HEK293T (cell line): ENCODE results near the gene MLYCD.

Experiments
- CTCF ChIA-PET: fragments of 350-600 bp; formaldehyde crosslinking; extraction: SDS; loops from one replicate; lab custom pipeline; 2021; ENCODE audit warnings: antibody characterized with exemption, inconsistent platforms; lab: Yijun Ruan, JAX
- POLR2A ChIA-PET: fragments of 350-600 bp; formaldehyde crosslinking; extraction: SDS; loops from one replicate; lab custom pipeline; 2020; ENCODE audit warnings: antibody characterized with exemption, inconsistent platforms; lab: Yijun Ruan, JAX
- DNase-seq: peaks from one replicate; pipeline ENCODE4 v3.0.0; 2012; ENCODE audit warnings: mixed read lengths; ENCODE audit errors: extremely low spot score
- ARNT ChIP-seq: fragments of 450-650 bp; IDR thresholded peaks from 2 replicates; pipeline ENCODE4 v1.6.1; 2017; ENCODE audit warnings: mild to moderate bottlenecking
- BHLHE40 ChIP-seq: fragments of 450-650 bp; IDR thresholded peaks from 2 replicates; pipeline ENCODE4 v1.6.1; 2016; ENCODE audit warnings: mild to moderate bottlenecking, moderate library complexity, borderline replicate concordance
- CTBP1 ChIP-seq: fragments of 450-650 bp; IDR thresholded peaks from 2 replicates; pipeline ENCODE4 v1.6.1; 2016; ENCODE audit warnings: borderline replicate concordance
- ELF4 ChIP-seq: fragments of 450-650 bp; IDR thresholded peaks from 2 replicates; pipeline ENCODE4 v1.6.1; 2017; ENCODE audit warnings: antibody characterized with exemption
- FOXA1 ChIP-seq: fragments of 450-650 bp; IDR thresholded peaks from 2 replicates; pipeline ENCODE4 v1.6.1; 2016; ENCODE audit warnings: mild to moderate bottlenecking
- FOXK2 ChIP-seq: fragments of 450-650 bp; IDR thresholded peaks from 2 replicates; pipeline ENCODE4 v1.6.1; 2016; ENCODE audit warnings: mild to moderate bottlenecking
- FOXM1 ChIP-seq: fragments of 450-650 bp; IDR thresholded peaks from 2 replicates; pipeline ENCODE4 v1.6.1; 2017; ENCODE audit warnings: mild to moderate bottlenecking, borderline replicate concordance
- HDGF ChIP-seq: fragments of 450-650 bp; IDR thresholded peaks from 2 replicates; pipeline ENCODE4 v1.6.1; 2017; ENCODE audit warnings: antibody characterized with exemption, borderline replicate concordance
- L3MBTL2 ChIP-seq: fragments of 450-650 bp; conservative IDR thresholded peaks from 2 replicates; pipeline ENCODE4 v1.6.1; 2016; ENCODE audit warnings: mild to moderate bottlenecking
- LEF1 ChIP-seq: fragments of 450-650 bp; IDR thresholded peaks from 2 replicates; pipeline ENCODE4 v1.6.1; 2017; ENCODE audit warnings: mild to moderate bottlenecking, borderline replicate concordance
- NFRKB ChIP-seq: fragments of 450-650 bp; IDR thresholded peaks from 2 replicates; pipeline ENCODE4 v1.6.1; 2016; ENCODE audit warnings: mild to moderate bottlenecking, moderate library complexity
- SP1 ChIP-seq: fragments of 450-650 bp; IDR thresholded peaks from 2 replicates; pipeline ENCODE4 v1.6.1; 2017
- SUZ12 ChIP-seq: fragments of 450-650 bp; IDR thresholded peaks from 2 replicates; pipeline ENCODE4 v1.6.1; 2016; ENCODE audit warnings: mild to moderate bottlenecking
- TARDBP ChIP-seq: fragments of 450-650 bp; IDR thresholded peaks from 2 replicates; pipeline ENCODE4 v1.6.1; 2016
- ZNF384 ChIP-seq: fragments of 450-650 bp; IDR thresholded peaks from 2 replicates; pipeline ENCODE4 v1.6.1; 2016

The MLYCD gene

GRCh38 chr16:83924686-83925085 is 25.8 kb downstream of the MLYCD start:
- no peak for DNase-seq
- ChIA-PET POLR2A (no interaction called here), CTCF (interaction anchor here (0.6 kb wide), 1 partner anchor 242 kb away, joined by 3 read pairs; no protein-coding TSS in a partner anchor)
- TF ChIP-seq HDGF = no peak
- no peak for TF ChIP-seq FOXK2
- TF ChIP-seq BHLHE40 = no peak

GRCh38 chr16:83925095-83925905 is 26.4 kb downstream of the MLYCD start:
- ChIA-PET CTCF (interaction anchor here (1.5 kb wide), 1 partner anchor 13 kb away, joined by 3 read pairs; no protein-coding TSS in a partner anchor), POLR2A (no interaction called here)
- DNase-seq = no peak
- no peak for TF ChIP-seq FOXA1

GRCh38 chr16:83925957-83926725 is 27.2 kb downstream of the MLYCD start:
- no peak for DNase-seq
- POLR2A ChIA-PET = interaction anchor here (1.5 kb wide), 1 partner anchor 28 kb away, joined by 4 read pairs; no protein-coding TSS in a partner anchor
- CTCF ChIA-PET = interaction anchor here (1.1 to 1.5 kb wide), 2 partner anchors 13 to 16 kb away, joined by 3 to 4 read pairs; no protein-coding TSS in a partner anchor
- TF ChIP-seq ZNF384 = no peak

- TF ChIP-seq L3MBTL2 = no peak
- TF ChIP-seq CTBP1 = peak; percentile 38; the same call in 1 of the 2 replicates
- DNase-seq = peak; percentile 87
- POLR2A ChIA-PET = interaction anchor here (1.5 kb wide), 1 partner anchor 27 kb away, joined by 4 read pairs; no protein-coding TSS in a partner anchor
- CTCF ChIA-PET = interaction anchor here (0.6 to 1.5 kb wide), 8 partner anchors 9 to 535 kb away, joined by 3 to 4 read pairs (median 4); no protein-coding TSS in a partner anchor
Measured at GRCh38 chr16:83926726-83927397, 27.9 kb downstream of the MLYCD start.

- ChIA-PET POLR2A (no interaction called here), CTCF (interaction anchor here (0.6 kb wide), 1 partner anchor 197 kb away, joined by 3 read pairs; no protein-coding TSS in a partner anchor)
- TF ChIP-seq FOXA1 (no peak), SUZ12 (no peak), ARNT (no peak), HDGF (no peak), LEF1 (no peak), BHLHE40 (no peak)
- DNase-seq = no peak
Measured at GRCh38 chr16:83928341-83929055, 29.6 kb downstream of the MLYCD start.

- TF ChIP-seq SUZ12 = no peak
- TF ChIP-seq SP1 = no peak
- TF ChIP-seq FOXA1 = no peak
- no peak for TF ChIP-seq ELF4
- no peak for TF ChIP-seq BHLHE40
- TF ChIP-seq NFRKB = no peak
- TF ChIP-seq HDGF = no peak
- TF ChIP-seq FOXK2 = no peak
- TF ChIP-seq FOXM1 = no peak
- TF ChIP-seq ARNT = no peak
- ChIA-PET CTCF (interaction anchor here (0.5 kb wide), 1 partner anchor 217 kb away, joined by 3 read pairs; no protein-coding TSS in a partner anchor), POLR2A (no interaction called here)
- no peak for DNase-seq
Measured at GRCh38 chr16:83929811-83930555, 31.1 kb downstream of the MLYCD start.

- no peak for TF ChIP-seq TARDBP
- no peak for TF ChIP-seq BHLHE40
- TF ChIP-seq FOXA1 = no peak
- TF ChIP-seq ELF4 = no peak
- no peak for TF ChIP-seq LEF1
- TF ChIP-seq FOXM1 = no peak
- no peak for TF ChIP-seq HDGF
- no peak for DNase-seq
- ChIA-PET CTCF (no interaction called here), POLR2A (no interaction called here)
Measured at GRCh38 chr16:83930730-83931500, 32.0 kb downstream of the MLYCD start.
